OCI-LY3 (cell line): ENCODE results near the gene MEX3B.

ENCODE experiments used
- H2AFZ ChIP-seq: fragments of 200-600, 300-600 bp; shearing (Covaris generic); 2 replicates; pipeline ENCODE4 v1.6.0; 2014; ENCODE audit warnings: antibody characterized with exemption, low read depth, low read length
- H3K27ac ChIP-seq: fragments of 200-600, 300-600 bp; sonication (generic); 2 replicates; pipeline ENCODE4 v1.5.1; 2014; ENCODE audit warnings: mild to moderate bottlenecking, low read length, moderate library complexity, mixed read lengths
- H3K27me3 ChIP-seq: fragments of 200-600, 300-600 bp; sonication (generic); 2 replicates; pipeline ENCODE4 v1.6.1; 2014; ENCODE audit warnings: low read depth, low read length, mixed read lengths
- H3K36me3 ChIP-seq: fragments of 200-600, 300-600 bp; sonication (generic); replicated peaks from 2 replicates; pipeline ENCODE3; 2014; ENCODE audit warnings: low read depth, low read length, mixed read lengths
- H3K4me1 ChIP-seq: fragments of 300-600, 200-600 bp; sonication (generic); 2 replicates; pipeline ENCODE4 v1.6.1; 2014; ENCODE audit warnings: low read length, mixed read lengths
- H3K4me2 ChIP-seq: fragments of 200-600, 300-600 bp; sonication (generic); 2 replicates; pipeline ENCODE4 v1.6.1; 2014; ENCODE audit warnings: low read length, mixed read lengths
- H3K4me3 ChIP-seq: fragments of 300-600, 200-600 bp; sonication (generic); 2 replicates; pipeline ENCODE4 v1.5.1; 2014; ENCODE audit warnings: antibody characterized with exemption, mild to moderate bottlenecking, low read length, moderate library complexity
- H3K79me2 ChIP-seq: fragments of 300-600, 200-600 bp; shearing (Covaris generic); 2 replicates; pipeline ENCODE4 v1.6.1; 2014; ENCODE audit warnings: mild to moderate bottlenecking, low read length, mixed read lengths
- H3K9ac ChIP-seq: fragments of 300-600, 200-600 bp; shearing (Covaris generic); 2 replicates; pipeline ENCODE4 v1.6.0; 2014; ENCODE audit warnings: mild to moderate bottlenecking, low read length, moderate library complexity
- H3K9me3 ChIP-seq: fragments of 200-600, 300-600 bp; shearing (Covaris generic); 2 replicates; pipeline ENCODE4 v1.6.1; 2014; ENCODE audit warnings: low read length, mixed read lengths; ENCODE audit not compliant: insufficient read depth
- H4K20me1 ChIP-seq: fragments of 200-600, 300-600 bp; sonication (generic); 2 replicates; pipeline ENCODE4 v1.6.1; 2016; ENCODE audit warnings: low read length, mixed read lengths; ENCODE audit not compliant: insufficient read depth
- EZH2phosphoT487 ChIP-seq: fragments of 200-600 bp; shearing (Covaris generic); IDR thresholded peaks from 2 replicates; pipeline ENCODE4 v1.6.1; 2018; ENCODE audit warnings: antibody characterized with exemption, mixed run types, low read depth
- TF ChIP-seq, protein P1 (sequence below): fragments of 200-600, 300-600 bp; sonication (generic); IDR thresholded peaks from 2 replicates; pipeline ENCODE4 v1.5.1; 2014; ENCODE audit warnings: antibody characterized with exemption, low read length, low read depth

Gene MEX3B

GRCh38 chr15:82086243-82086995 lies 40.6 kb upstream of the MEX3B start:
- Histone ChIP-seq H3K27ac (no peak overlapping the region), H4K20me1 (no peaks in the 10 kb centered on the region), H3K79me2 (no peaks in the 10 kb centered on the region), H3K4me2 (no peak overlapping the region), H3K4me3 (no peak overlapping the region), H3K9me3 (no peaks in the 10 kb centered on the region), H3K27me3 (peaks cover 18% of the 10 kb centered on the region), H3K9ac (no peak overlapping the region), H3K4me1 (no peaks in the 10 kb centered on the region), H2AFZ (no peak overlapping the region), H3K36me3 (no peaks in the 10 kb centered on the region)
- TF ChIP-seq, protein P1, sequence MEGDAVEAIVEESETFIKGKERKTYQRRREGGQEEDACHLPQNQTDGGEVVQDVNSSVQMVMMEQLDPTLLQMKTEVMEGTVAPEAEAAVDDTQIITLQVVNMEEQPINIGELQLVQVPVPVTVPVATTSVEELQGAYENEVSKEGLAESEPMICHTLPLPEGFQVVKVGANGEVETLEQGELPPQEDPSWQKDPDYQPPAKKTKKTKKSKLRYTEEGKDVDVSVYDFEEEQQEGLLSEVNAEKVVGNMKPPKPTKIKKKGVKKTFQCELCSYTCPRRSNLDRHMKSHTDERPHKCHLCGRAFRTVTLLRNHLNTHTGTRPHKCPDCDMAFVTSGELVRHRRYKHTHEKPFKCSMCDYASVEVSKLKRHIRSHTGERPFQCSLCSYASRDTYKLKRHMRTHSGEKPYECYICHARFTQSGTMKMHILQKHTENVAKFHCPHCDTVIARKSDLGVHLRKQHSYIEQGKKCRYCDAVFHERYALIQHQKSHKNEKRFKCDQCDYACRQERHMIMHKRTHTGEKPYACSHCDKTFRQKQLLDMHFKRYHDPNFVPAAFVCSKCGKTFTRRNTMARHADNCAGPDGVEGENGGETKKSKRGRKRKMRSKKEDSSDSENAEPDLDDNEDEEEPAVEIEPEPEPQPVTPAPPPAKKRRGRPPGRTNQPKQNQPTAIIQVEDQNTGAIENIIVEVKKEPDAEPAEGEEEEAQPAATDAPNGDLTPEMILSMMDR: no peak
- TF ChIP-seq EZH2phosphoT487: no peak

- H3K4me3 ChIP-seq: no peak overlapping the region
- H3K9me3 ChIP-seq: no peaks in the 10 kb centered on the region
- no peaks in the 10 kb centered on the region for H3K4me1 ChIP-seq
- no peak overlapping the region for H2AFZ ChIP-seq
- peaks cover 33% of the 10 kb centered on the region for H3K27me3 ChIP-seq
- H3K4me2 ChIP-seq: no peak overlapping the region
- H3K27ac ChIP-seq: no peak overlapping the region
- no peaks in the 10 kb centered on the region for H3K36me3 ChIP-seq
- H3K9ac ChIP-seq: no peak overlapping the region
- no peaks in the 10 kb centered on the region for H3K79me2 ChIP-seq
- no peaks in the 10 kb centered on the region for H4K20me1 ChIP-seq
- TF ChIP-seq EZH2phosphoT487: no peak
- TF ChIP-seq, protein P1: peak; percentile 12; the same call in 1 of the 2 replicates
Observed at GRCh38 chr15:82081914-82082762, 36.3 kb upstream of the MEX3B start.

GRCh38 chr15:82080774-82081173 lies 35.0 kb upstream of the MEX3B start:
- no peaks in the 10 kb centered on the region for H4K20me1 ChIP-seq
- no peak overlapping the region for H2AFZ ChIP-seq
- H3K36me3 ChIP-seq: no peaks in the 10 kb centered on the region
- TF ChIP-seq EZH2phosphoT487: no peak
- TF ChIP-seq, protein P1: no peak
- no peaks in the 10 kb centered on the region for H3K4me1 ChIP-seq
- no peak overlapping the region for H3K27ac ChIP-seq
- no peak overlapping the region for H3K4me2 ChIP-seq
- no peaks in the 10 kb centered on the region for H3K79me2 ChIP-seq
- H3K9ac ChIP-seq: no peak overlapping the region
- peaks cover 38% of the 10 kb centered on the region for H3K27me3 ChIP-seq
- no peaks in the 10 kb centered on the region for H3K9me3 ChIP-seq
- H3K4me3 ChIP-seq: no peak overlapping the region

DNA sequence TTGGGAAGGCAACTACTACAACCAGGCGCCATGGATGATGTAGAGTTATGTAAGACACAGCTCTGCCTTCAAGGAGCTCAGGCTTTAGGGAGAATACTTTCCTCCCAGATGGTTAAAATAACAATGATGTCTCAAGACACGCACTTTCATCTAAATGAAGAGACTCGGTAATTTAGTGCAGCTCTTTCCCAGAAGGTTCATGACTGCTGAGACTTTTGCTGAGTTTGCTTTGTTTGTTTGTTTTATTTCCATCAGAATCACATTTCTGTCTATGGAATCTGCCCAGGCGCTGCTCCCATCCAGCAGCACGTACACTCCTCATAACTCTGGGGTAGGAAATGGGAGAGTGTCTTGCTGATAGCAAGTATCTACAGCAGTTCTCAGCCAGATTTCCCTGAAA lies 33.9 kb upstream of the MEX3B start:
- Histone ChIP-seq H3K9ac (no peak overlapping the region), H3K79me2 (no peaks in the 10 kb centered on the region), H3K27me3 (peaks cover 38% of the 10 kb centered on the region), H3K4me3 (no peak overlapping the region), H3K4me1 (no peaks in the 10 kb centered on the region), H2AFZ (no peak overlapping the region), H3K27ac (no peak overlapping the region), H4K20me1 (no peaks in the 10 kb centered on the region), H3K36me3 (no peaks in the 10 kb centered on the region), H3K9me3 (no peaks in the 10 kb centered on the region), H3K4me2 (no peak overlapping the region)
- TF ChIP-seq EZH2phosphoT487: no peak
- TF ChIP-seq, protein P1: no peak
